Measurements from ENCODE around the gene GZMB.
"Not testable (repeated sequence)": the region's sequence is repeated elsewhere in the genome, so short reads cannot be mapped to it uniquely, and the experiment has no call there.

GRCh38 chr14:24648361-24648760 lies 14.4 kb upstream of the GZMB start:
- TF ChIP-seq CTCF (conservative IDR thresholded peaks at IDR 0.05; ENCODE audit: low read length); EZH2phosphoT487 (IDR thresholded peaks at IDR 0.05; ENCODE audit: borderline replicate concordance): not testable (repeated sequence)
